ENCODE measurements around the gene POC1A. TPM values are rescaled to one million over a fixed set of nuclear protein-coding genes. Genes with fewer than 3 reads are reported as not detected.
"Not testable (repeated sequence)": the region's sequence is repeated elsewhere in the genome, so short reads cannot be mapped to it uniquely, and the experiment has no call there.

Gene POC1A
- total and polyA plus RNA-seq, 2 donors (not counting 1 experiment from before 2014, with no cell fraction given), result 1.7 to 2.8 TPM

- DNase-seq, result no peak
- H3K4me1 ChIP-seq (ENCODE audit: control insufficient read depth in 2 of 2, insufficient read depth in 2 of 2, low read length in 2 of 2), result no peaks in the 10 kb centered on the region
- WGBS (ENCODE audit: insufficient coverage), result 91% methylated on average over 6 of the region's 6 CpGs
- H3K4me2 ChIP-seq (replicated peaks; ENCODE audit: low read depth, low read length, poor library complexity, severe bottlenecking), result no peak overlapping the region
- H3K4me1 Mint-ChIP-seq, result no peaks in the 10 kb centered on the region
- H3K27me3 ChIP-seq (replicated peaks in 1 of 4; ENCODE audit: control extremely low read depth in 1 of 4, control insufficient read depth in 3 of 4, insufficient read depth in 4 of 4, low read length in 3 of 4), result peaks cover 0 to under 1% (median 0%) of the 10 kb centered on the region in 4 experiments
- H3K27ac Mint-ChIP-seq, result no peak overlapping the region
- H3K4me3 Mint-ChIP-seq, result no peak overlapping the region
- H4K20me1 ChIP-seq (ENCODE audit: control insufficient read depth, insufficient read depth, low read length, poor library complexity, severe bottlenecking), result no peaks in the 10 kb centered on the region
- no peaks in the 10 kb centered on the region for H3K9me3 ChIP-seq (ENCODE audit: control extremely low read depth in 1 of 3, control insufficient read depth in 2 of 3, insufficient read depth in 1 of 3, low read length in 2 of 3)
- TF ChIP-seq CTCF (IDR thresholded peaks at IDR 0.05), result no peak
- no peak for TF ChIP-seq EZH2 (IDR thresholded peaks at IDR 0.05; ENCODE audit: borderline replicate concordance, insufficient read depth, low read depth, low read length, poor library complexity, severe bottlenecking)
- H3K27me3 Mint-ChIP-seq, result peaks cover 3% of the 10 kb centered on the region
- H3K36me3 ChIP-seq (replicated peaks in 1 of 2; ENCODE audit: control extremely low read depth in 1 of 2, control insufficient read depth in 1 of 2, extremely low read depth in 1 of 2, insufficient read depth in 2 of 2, low read length in 1 of 2), result no peaks in the 10 kb centered on the region
- H3K9me3 Mint-ChIP-seq (ENCODE audit: insufficient read depth), result no peaks in the 10 kb centered on the region
- intact Hi-C loops (cut with micrococcal nuclease), result no loop called here
- CTCF ChIA-PET, result interaction anchor here (0.6 to 1.3 kb wide), 2 partner anchors 10 to 140 kb away, joined by 3 to 4 read pairs; no protein-coding TSS in a partner anchor
- H3K9ac ChIP-seq (ENCODE audit: low read length), result no peak overlapping the region
- no peaks in the 10 kb centered on the region for H3K79me2 ChIP-seq (ENCODE audit: control insufficient read depth, insufficient read depth, low read length)
- no peak overlapping the region for H3K4me3 ChIP-seq (ENCODE audit: control extremely low read depth in 1 of 5, extremely low read depth in 1 of 5, insufficient read depth in 1 of 5, low read depth in 2 of 5, low read length in 4 of 5)
- no peak for ATAC-seq (ENCODE audit: low read depth)
- no peak overlapping the region for H2AFZ ChIP-seq (ENCODE audit: insufficient read depth, low read depth, low read length, poor library complexity, severe bottlenecking)
- POLR2A ChIA-PET, result no interaction called here
- H3K27ac ChIP-seq (ENCODE audit: low read length in 2 of 2), result no peak overlapping the region
These were observed 110.5 kb downstream of the POC1A start for GRCh38 chr3:52043750-52044149.

- H3K27me3 ChIP-seq (replicated peaks in 1 of 4; ENCODE audit: control extremely low read depth in 1 of 4, control insufficient read depth in 3 of 4, insufficient read depth in 4 of 4, low read length in 3 of 4); POLR2A ChIA-PET; H3K36me3 ChIP-seq (replicated peaks in 1 of 2; ENCODE audit: control extremely low read depth in 1 of 2, control insufficient read depth in 1 of 2, extremely low read depth in 1 of 2, insufficient read depth in 2 of 2, low read length in 1 of 2); H2AFZ ChIP-seq (ENCODE audit: insufficient read depth, low read depth, low read length, poor library complexity, severe bottlenecking); DNase-seq; intact Hi-C loops (cut with micrococcal nuclease); H3K4me3 ChIP-seq (ENCODE audit: control extremely low read depth in 1 of 5, extremely low read depth in 1 of 5, insufficient read depth in 1 of 5, low read depth in 2 of 5, low read length in 4 of 5); H3K9me3 ChIP-seq (ENCODE audit: control extremely low read depth in 1 of 3, control insufficient read depth in 2 of 3, insufficient read depth in 1 of 3, low read length in 2 of 3); H3K9me3 Mint-ChIP-seq (ENCODE audit: insufficient read depth); H3K4me3 Mint-ChIP-seq; H3K9ac ChIP-seq (ENCODE audit: low read length); H3K4me1 ChIP-seq (ENCODE audit: control insufficient read depth in 2 of 2, insufficient read depth in 2 of 2, low read length in 2 of 2); H3K79me2 ChIP-seq (ENCODE audit: control insufficient read depth, insufficient read depth, low read length); H3K4me2 ChIP-seq (replicated peaks; ENCODE audit: low read depth, low read length, poor library complexity, severe bottlenecking); H4K20me1 ChIP-seq (ENCODE audit: control insufficient read depth, insufficient read depth, low read length, poor library complexity, severe bottlenecking); H3K4me1 Mint-ChIP-seq; ATAC-seq (ENCODE audit: low read depth); H3K27ac ChIP-seq (ENCODE audit: low read length in 2 of 2); H3K27me3 Mint-ChIP-seq; H3K27ac Mint-ChIP-seq: not testable (repeated sequence)
- 67% methylated on average over 1 of the region's 1 CpG for WGBS (ENCODE audit: insufficient coverage)
- CTCF ChIA-PET, result interaction anchor here (1.3 kb wide), 1 partner anchor 10 kb away, joined by 4 read pairs; no protein-coding TSS in a partner anchor
These were observed 111.2 kb downstream of the POC1A start for GRCh38 chr3:52043039-52043438.
